C4-2B (cell line): ENCODE results near the gene LRRTM2.

ENCODE experiments used
- H3K27ac ChIP-seq: fragments of 450-650 bp; 2 replicates; pipeline ENCODE4 v1.5.1; 2017
- ZFX ChIP-seq: fragments of 450-650 bp; IDR thresholded peaks from 2 replicates; pipeline ENCODE4 v1.6.1; 2017
- TF ChIP-seq, protein P1 (sequence below): fragments of 450-650 bp; conservative IDR thresholded peaks from 2 replicates; pipeline ENCODE4 v1.5.1; 2017; ENCODE audit warnings: mild to moderate bottlenecking

LRRTM2 gene

GRCh38 chr5:138850865-138851435 lies 24.2 kb downstream of the LRRTM2 start:
- no peak for TF ChIP-seq ZFX
- no peak overlapping the region for H3K27ac ChIP-seq

- H3K27ac ChIP-seq: no peak overlapping the region
- TF ChIP-seq, protein P1, sequence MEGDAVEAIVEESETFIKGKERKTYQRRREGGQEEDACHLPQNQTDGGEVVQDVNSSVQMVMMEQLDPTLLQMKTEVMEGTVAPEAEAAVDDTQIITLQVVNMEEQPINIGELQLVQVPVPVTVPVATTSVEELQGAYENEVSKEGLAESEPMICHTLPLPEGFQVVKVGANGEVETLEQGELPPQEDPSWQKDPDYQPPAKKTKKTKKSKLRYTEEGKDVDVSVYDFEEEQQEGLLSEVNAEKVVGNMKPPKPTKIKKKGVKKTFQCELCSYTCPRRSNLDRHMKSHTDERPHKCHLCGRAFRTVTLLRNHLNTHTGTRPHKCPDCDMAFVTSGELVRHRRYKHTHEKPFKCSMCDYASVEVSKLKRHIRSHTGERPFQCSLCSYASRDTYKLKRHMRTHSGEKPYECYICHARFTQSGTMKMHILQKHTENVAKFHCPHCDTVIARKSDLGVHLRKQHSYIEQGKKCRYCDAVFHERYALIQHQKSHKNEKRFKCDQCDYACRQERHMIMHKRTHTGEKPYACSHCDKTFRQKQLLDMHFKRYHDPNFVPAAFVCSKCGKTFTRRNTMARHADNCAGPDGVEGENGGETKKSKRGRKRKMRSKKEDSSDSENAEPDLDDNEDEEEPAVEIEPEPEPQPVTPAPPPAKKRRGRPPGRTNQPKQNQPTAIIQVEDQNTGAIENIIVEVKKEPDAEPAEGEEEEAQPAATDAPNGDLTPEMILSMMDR: no peak
- no peak for TF ChIP-seq ZFX
These were observed 25.3 kb downstream of the LRRTM2 start for GRCh38 chr5:138849882-138850281.

DNA sequence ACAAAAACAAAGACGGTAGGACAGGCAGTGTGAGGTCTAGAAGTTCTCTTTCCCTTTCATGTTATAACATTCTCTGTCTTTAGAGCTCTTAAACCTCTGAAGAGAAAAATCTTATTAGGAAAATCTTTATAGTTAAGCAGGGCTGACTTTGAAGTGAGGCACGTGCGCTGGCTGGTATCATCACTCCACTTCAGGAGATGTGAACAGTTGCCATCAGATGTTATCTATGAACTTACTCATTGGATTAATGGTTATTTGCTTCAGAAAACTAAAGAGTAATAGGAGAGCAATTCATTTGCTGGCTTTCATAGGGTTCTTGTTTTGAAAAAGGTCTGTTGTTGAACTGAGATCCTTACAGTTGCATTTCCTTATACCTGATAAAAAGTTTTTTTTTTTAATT lies 25.7 kb downstream of the LRRTM2 start:
- H3K27ac ChIP-seq: no peak overlapping the region
- TF ChIP-seq, protein P1: no peak
- no peak for TF ChIP-seq ZFX

DNA sequence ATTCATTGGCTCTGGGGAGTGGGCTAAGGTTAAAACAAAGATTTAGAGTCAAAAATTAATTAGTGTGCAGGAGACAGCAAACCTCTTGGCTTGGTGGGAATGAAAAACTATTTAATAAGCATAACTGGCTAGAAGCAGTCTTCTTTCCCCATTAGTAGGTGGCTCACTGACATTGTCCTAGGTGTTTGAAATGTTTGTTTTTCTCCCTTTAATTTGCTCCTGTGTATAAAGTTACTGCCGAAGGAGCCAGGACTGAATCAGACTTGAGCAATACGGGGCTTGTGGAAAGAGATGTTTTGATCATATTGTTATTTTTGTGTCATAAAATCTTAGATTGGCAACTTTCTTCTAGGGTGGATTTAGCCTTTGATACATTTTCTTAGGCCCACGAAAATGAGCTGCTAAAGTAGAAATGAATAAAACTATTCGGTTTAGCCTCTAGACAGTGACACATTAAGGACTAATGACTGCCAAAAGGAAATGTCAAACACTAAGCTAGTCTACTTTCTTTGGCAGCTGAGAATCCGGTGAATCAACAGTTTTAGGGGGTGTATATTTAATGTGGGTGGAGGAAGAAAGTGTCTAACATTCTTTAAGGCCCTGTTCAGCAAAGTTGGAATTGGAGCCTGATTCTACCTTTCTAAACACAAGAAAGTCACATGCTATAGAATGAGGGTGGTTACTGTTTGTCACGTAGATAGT lies 30.2 kb downstream of the LRRTM2 start:
- TF ChIP-seq, protein P1: no peak
- TF ChIP-seq ZFX: no peak
- no peak overlapping the region for H3K27ac ChIP-seq

DNA sequence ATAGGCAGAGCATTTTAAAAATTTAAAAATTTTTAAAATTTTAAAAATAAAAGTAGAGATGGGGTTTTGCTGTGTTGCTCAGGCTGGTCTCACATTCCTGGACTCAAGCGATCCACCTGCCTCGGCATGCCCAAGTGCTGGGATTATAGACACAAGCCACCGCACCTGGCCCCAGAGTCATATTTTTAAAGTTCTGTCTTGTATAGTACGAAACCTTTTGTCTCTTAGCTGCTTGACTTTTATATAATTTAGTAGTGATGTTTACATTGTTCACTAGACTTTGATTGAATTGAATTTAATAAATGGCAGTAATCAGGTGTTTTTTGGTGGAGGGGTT lies 31.0 kb downstream of the LRRTM2 start:
- TF ChIP-seq, protein P1: no peak
- no peak for TF ChIP-seq ZFX

GRCh38 chr5:138843316-138844124 lies 31.6 kb downstream of the LRRTM2 start:
- H3K27ac ChIP-seq: no peak overlapping the region
- TF ChIP-seq, protein P1: no peak
- no peak for TF ChIP-seq ZFX

More for the DNA sequence above, 31.0 kb downstream of the LRRTM2 start:
- no peak overlapping the region for H3K27ac ChIP-seq

DNA sequence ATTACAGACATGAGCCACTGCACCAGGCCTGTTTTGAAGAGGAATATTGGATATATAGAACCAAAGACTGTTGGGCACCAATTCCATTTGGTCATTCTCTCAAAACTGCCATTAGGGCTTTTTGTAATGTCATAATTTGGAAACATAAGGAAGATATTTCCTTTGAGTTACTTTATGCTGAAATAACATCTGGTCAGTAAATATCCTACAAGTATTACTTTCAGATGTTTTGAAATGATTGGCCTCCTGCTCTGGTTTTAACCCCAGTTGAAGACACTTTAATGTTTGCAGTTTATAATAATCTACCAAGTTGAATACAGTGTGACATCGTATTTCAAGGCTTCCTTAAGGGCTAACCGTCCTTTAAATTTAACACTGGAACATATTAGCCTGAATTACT lies 33.6 kb downstream of the LRRTM2 start:
- TF ChIP-seq, protein P1: no peak
- TF ChIP-seq ZFX: no peak
- no peak overlapping the region for H3K27ac ChIP-seq
